Measurements from ENCODE around the gene INVS. TPM values are rescaled to one million over a fixed set of nuclear protein-coding genes. Genes with fewer than 3 reads are reported as not detected.

The INVS gene
- total and polyA plus RNA-seq, 4 donors: 4.1 to 33.3 (median 13.1) TPM

DNA sequence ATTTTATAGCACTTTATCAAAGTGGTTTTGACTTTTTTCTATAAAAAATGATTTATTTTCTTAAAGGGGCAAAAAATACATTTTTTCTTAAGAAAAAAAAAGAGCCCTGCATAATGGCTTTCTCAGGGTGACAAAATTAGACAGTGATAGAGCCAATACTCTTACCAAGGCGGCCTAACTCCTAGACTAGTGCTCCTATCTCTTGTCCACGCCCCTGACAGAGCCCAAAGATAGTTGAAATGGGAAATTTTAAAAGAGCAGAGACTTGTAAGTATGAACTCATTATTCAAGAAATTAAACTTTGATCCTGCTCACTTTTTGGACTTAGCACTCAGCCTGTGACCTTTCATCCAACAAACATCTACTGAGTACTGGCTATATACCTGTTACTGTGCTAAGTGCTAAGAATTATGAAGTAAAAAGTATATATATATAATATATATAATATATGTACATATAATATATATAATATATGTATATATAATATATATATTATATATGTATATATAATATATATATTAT is 1.2 kb downstream of the INVS start:
- Histone ChIP-seq H3K36me3 (ENCODE audit: control insufficient read depth in 1 of 2, insufficient read depth in 2 of 2, low read length in 1 of 2) (peaks cover 4 to 6% of the 10 kb centered on the region in 2 donors), H3K4me1 (ENCODE audit: control insufficient read depth in 1 of 2, insufficient read depth in 2 of 2, low read length in 2 of 2) (no peaks in the 10 kb centered on the region), H3K27me3 (ENCODE audit: control insufficient read depth in 1 of 2, insufficient read depth in 2 of 2, low read length in 1 of 2) (no peaks in the 10 kb centered on the region), H3K27ac (ENCODE audit: low read depth in 1 of 2, low read length in 2 of 2) (no peak overlapping the region), H3K9me3 (ENCODE audit: control insufficient read depth, low read length) (no peaks in the 10 kb centered on the region), H3K4me3 (ENCODE audit: low read length in 2 of 2) (peak overlapping the region in 1 of 2 donors; percentile 84)
- ATAC-seq (ENCODE audit: low FRiP score) (no peak), DNase-seq (no peak)
- 68 to 71% methylated on average over 2 of the region's 2 CpGs for WGBS, 2 donors
- intact Hi-C loops (cut with DNase I): no loop called here

DNA sequence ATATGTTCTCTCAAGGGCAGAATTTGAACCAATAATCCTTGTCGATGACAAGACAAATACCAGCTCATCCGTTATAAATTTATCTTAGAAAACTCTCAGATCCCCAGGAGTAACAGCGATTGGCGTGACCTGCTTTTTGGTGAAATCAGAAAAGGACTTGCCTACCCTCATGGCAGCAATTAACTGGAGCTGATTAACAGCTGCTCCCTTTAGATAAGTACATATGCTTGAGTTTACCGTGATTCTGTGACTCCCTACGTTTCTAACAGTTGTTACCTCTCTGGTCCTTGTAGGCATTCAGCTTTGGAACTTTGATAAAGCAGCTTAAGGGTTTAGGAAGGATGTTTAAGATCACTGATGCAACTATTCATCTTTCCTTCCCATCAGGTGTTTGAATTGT is 2.6 kb downstream of the INVS start:
- intact Hi-C loops (cut with DNase I): no loop called here
- no peak for ATAC-seq (ENCODE audit: low FRiP score)
- H3K36me3 ChIP-seq (ENCODE audit: control insufficient read depth in 1 of 2, insufficient read depth in 2 of 2, low read length in 1 of 2): peaks cover 6% of the 10 kb centered on the region in 2 donors
- no peak for DNase-seq
- no peaks in the 10 kb centered on the region for H3K9me3 ChIP-seq (ENCODE audit: control insufficient read depth, low read length)
- no peak overlapping the region for H3K4me3 ChIP-seq (ENCODE audit: low read length in 2 of 2)
- no peaks in the 10 kb centered on the region for H3K27me3 ChIP-seq (ENCODE audit: control insufficient read depth in 1 of 2, insufficient read depth in 2 of 2, low read length in 1 of 2)
- no peaks in the 10 kb centered on the region for H3K4me1 ChIP-seq (ENCODE audit: control insufficient read depth in 1 of 2, insufficient read depth in 2 of 2, low read length in 2 of 2)
- H3K27ac ChIP-seq (ENCODE audit: low read depth in 1 of 2, low read length in 2 of 2): no peak overlapping the region
- WGBS, 2 donors: 90% methylated on average over 6 of the region's 6 CpGs

GRCh38 chr9:100104314-100104713 is 5.3 kb downstream of the INVS start:
- Histone ChIP-seq H3K36me3 (ENCODE audit: control insufficient read depth in 1 of 2, insufficient read depth in 2 of 2, low read length in 1 of 2) (peaks cover 6 to 9% of the 10 kb centered on the region in 2 donors), H3K4me3 (ENCODE audit: low read length in 2 of 2) (no peak overlapping the region), H3K9me3 (ENCODE audit: control insufficient read depth, low read length) (no peaks in the 10 kb centered on the region), H3K27me3 (ENCODE audit: control insufficient read depth in 1 of 2, insufficient read depth in 2 of 2, low read length in 1 of 2) (no peaks in the 10 kb centered on the region), H3K4me1 (ENCODE audit: control insufficient read depth in 1 of 2, insufficient read depth in 2 of 2, low read length in 2 of 2) (no peaks in the 10 kb centered on the region), H3K27ac (ENCODE audit: low read depth in 1 of 2, low read length in 2 of 2) (no peak overlapping the region)
- intact Hi-C loops (cut with DNase I): no loop called here
- DNase-seq: no peak
- 86 to 88% methylated on average over 4 of the region's 4 CpGs for WGBS, 2 donors
- no peak for ATAC-seq (ENCODE audit: low FRiP score)

DNA sequence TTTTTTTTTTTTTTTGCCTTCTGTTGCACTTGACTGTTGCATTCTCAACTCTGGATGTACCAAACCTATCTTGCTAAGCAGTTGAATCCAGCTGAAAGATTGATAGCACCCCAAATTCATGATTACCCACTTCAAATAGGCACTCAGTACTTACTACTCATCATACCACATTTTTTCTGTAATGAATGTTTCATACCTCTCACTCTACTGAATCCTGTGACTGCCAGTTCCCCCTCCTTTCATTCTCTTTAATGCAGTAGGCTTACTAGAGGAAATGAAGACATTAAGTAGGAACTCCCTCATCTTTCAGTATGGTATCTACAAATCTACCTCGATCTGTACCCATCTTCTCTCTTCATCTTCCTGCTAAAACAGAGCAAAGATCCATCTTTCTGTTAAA is 6.8 kb downstream of the INVS start:
- 54 to 55% methylated on average over 1 of the region's 1 CpG for WGBS, 2 donors
- no peak for DNase-seq
- Histone ChIP-seq H3K4me3 (ENCODE audit: low read length in 2 of 2) (no peak overlapping the region), H3K27ac (ENCODE audit: low read depth in 1 of 2, low read length in 2 of 2) (no peak overlapping the region), H3K36me3 (ENCODE audit: control insufficient read depth in 1 of 2, insufficient read depth in 2 of 2, low read length in 1 of 2) (peaks cover 6 to 9% of the 10 kb centered on the region in 2 donors), H3K4me1 (ENCODE audit: control insufficient read depth in 1 of 2, insufficient read depth in 2 of 2, low read length in 2 of 2) (no peaks in the 10 kb centered on the region), H3K27me3 (ENCODE audit: control insufficient read depth in 1 of 2, insufficient read depth in 2 of 2, low read length in 1 of 2) (no peaks in the 10 kb centered on the region), H3K9me3 (ENCODE audit: control insufficient read depth, low read length) (no peaks in the 10 kb centered on the region)
- intact Hi-C loops (cut with DNase I): no loop called here
- ATAC-seq (ENCODE audit: low FRiP score): no peak

DNA sequence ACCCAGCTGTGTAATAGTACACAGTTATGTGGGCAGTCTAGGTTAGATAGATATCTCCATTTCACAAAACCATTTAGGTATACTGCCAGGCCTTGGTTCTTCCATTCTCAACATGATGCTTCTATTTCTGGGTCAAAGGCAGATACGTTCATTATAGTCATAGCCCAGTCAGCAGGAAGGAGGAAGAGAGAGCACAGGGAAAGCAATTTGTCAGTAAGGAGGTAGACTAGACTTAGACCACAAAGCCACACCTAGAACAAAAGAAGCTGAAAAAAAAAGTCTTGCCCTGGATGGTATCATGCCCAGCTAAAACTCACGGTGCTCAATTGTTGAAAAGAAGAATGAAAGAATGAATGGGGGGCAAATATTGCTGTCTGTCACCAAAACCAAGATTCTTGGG is 7.6 kb downstream of the INVS start:
- Histone ChIP-seq H3K27me3 (ENCODE audit: control insufficient read depth in 1 of 2, insufficient read depth in 2 of 2, low read length in 1 of 2) (no peaks in the 10 kb centered on the region), H3K9me3 (ENCODE audit: control insufficient read depth, low read length) (no peaks in the 10 kb centered on the region), H3K4me3 (ENCODE audit: low read length in 2 of 2) (no peak overlapping the region), H3K27ac (ENCODE audit: low read depth in 1 of 2, low read length in 2 of 2) (no peak overlapping the region), H3K36me3 (ENCODE audit: control insufficient read depth in 1 of 2, insufficient read depth in 2 of 2, low read length in 1 of 2) (peaks cover 6 to 9% of the 10 kb centered on the region in 2 donors), H3K4me1 (ENCODE audit: control insufficient read depth in 1 of 2, insufficient read depth in 2 of 2, low read length in 2 of 2) (no peaks in the 10 kb centered on the region)
- ATAC-seq (ENCODE audit: low FRiP score) (no peak), DNase-seq (no peak)
- intact Hi-C loops (cut with DNase I): no loop called here
- WGBS, 2 donors: 80 to 86% methylated on average over 2 of the region's 2 CpGs

DNA sequence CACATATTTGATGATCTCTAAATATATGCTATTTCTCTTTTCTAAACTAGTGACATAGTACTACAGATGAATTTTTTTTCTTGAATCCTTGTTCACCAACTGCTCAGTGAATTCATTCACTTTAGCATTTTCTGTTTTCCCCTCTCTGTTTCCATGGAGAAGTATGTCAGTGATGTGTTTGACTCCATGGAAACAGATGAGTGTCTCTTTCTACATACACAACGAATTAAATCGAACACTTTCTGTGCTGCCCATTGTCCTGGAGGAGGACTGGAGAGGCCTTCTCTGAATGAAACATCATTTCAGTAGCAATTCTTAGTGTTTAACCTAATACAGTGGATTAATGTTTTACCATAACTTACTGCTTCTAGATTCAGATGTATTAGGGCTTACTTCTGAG is 9.5 kb downstream of the INVS start:
- Histone ChIP-seq H3K4me1 (ENCODE audit: control insufficient read depth in 1 of 2, insufficient read depth in 2 of 2, low read length in 2 of 2) (no peaks in the 10 kb centered on the region), H3K4me3 (ENCODE audit: low read length in 2 of 2) (no peak overlapping the region), H3K9me3 (ENCODE audit: control insufficient read depth, low read length) (no peaks in the 10 kb centered on the region), H3K36me3 (ENCODE audit: control insufficient read depth in 1 of 2, insufficient read depth in 2 of 2, low read length in 1 of 2) (peaks cover 4 to 9% of the 10 kb centered on the region in 2 donors), H3K27ac (ENCODE audit: low read depth in 1 of 2, low read length in 2 of 2) (no peak overlapping the region), H3K27me3 (ENCODE audit: control insufficient read depth in 1 of 2, insufficient read depth in 2 of 2, low read length in 1 of 2) (no peaks in the 10 kb centered on the region)
- intact Hi-C loops (cut with DNase I): no loop called here
- ATAC-seq (ENCODE audit: low FRiP score) (no peak), DNase-seq (no peak)
- WGBS, 2 donors: 65 to 81% methylated on average over 2 of the region's 2 CpGs

GRCh38 chr9:100111235-100111634 is 12.2 kb downstream of the INVS start:
- WGBS, 2 donors: 7 to 11% methylated on average over 4 of the region's 4 CpGs
- H3K36me3 ChIP-seq (ENCODE audit: control insufficient read depth in 1 of 2, insufficient read depth in 2 of 2, low read length in 1 of 2): peaks cover 0 to 5% of the 10 kb centered on the region in 2 donors
- H3K4me1 ChIP-seq (ENCODE audit: control insufficient read depth in 1 of 2, insufficient read depth in 2 of 2, low read length in 2 of 2): no peaks in the 10 kb centered on the region
- no peaks in the 10 kb centered on the region for H3K9me3 ChIP-seq (ENCODE audit: control insufficient read depth, low read length)
- H3K4me3 ChIP-seq (ENCODE audit: low read length in 2 of 2): no peak overlapping the region
- ATAC-seq (ENCODE audit: low FRiP score) (peak; percentile 84), DNase-seq (peak; percentile 90 to 94)
- intact Hi-C loops (cut with DNase I): no loop called here
- H3K27me3 ChIP-seq (ENCODE audit: control insufficient read depth in 1 of 2, insufficient read depth in 2 of 2, low read length in 1 of 2): no peaks in the 10 kb centered on the region
- no peak overlapping the region for H3K27ac ChIP-seq (ENCODE audit: low read depth in 1 of 2, low read length in 2 of 2)

GRCh38 chr9:100112677-100113336 is 13.8 kb downstream of the INVS start:
- Histone ChIP-seq H3K36me3 (ENCODE audit: control insufficient read depth in 1 of 2, insufficient read depth in 2 of 2, low read length in 1 of 2) (no peaks in the 10 kb centered on the region), H3K27me3 (ENCODE audit: control insufficient read depth in 1 of 2, insufficient read depth in 2 of 2, low read length in 1 of 2) (no peaks in the 10 kb centered on the region), H3K4me1 (ENCODE audit: control insufficient read depth in 1 of 2, insufficient read depth in 2 of 2, low read length in 2 of 2) (no peaks in the 10 kb centered on the region), H3K4me3 (ENCODE audit: low read length in 2 of 2) (no peak overlapping the region), H3K27ac (ENCODE audit: low read depth in 1 of 2, low read length in 2 of 2) (no peak overlapping the region), H3K9me3 (ENCODE audit: control insufficient read depth, low read length) (no peaks in the 10 kb centered on the region)
- ATAC-seq (ENCODE audit: low FRiP score) (no peak), DNase-seq (no peak)
- WGBS, 2 donors: 95 to 98% methylated on average over 2 of the region's 2 CpGs
- intact Hi-C loops (cut with DNase I): no loop called here

DNA sequence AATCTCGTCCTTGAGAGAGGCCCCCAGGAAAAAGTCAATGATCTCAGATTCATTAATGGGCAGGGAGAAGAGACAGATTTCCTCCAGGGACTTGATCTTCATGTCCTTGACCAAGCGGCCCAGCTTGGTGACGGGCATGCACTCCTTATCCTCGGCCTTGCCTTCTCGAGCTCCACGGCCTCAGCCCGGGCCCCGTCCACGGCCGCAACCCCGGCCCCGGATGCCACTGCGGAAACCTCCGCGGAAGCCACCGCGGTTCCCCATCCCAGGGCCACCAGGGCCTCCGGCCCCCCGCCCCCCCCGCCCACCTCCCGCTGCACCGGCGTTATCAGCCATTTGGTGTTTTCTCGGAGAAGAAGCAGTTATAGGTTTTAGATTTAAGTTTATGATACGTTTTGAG is 18.3 kb downstream of the INVS start:
- H3K27ac ChIP-seq (ENCODE audit: low read depth in 1 of 2, low read length in 2 of 2): no peak overlapping the region
- no peak overlapping the region for H3K4me3 ChIP-seq (ENCODE audit: low read length in 2 of 2)
- H3K27me3 ChIP-seq (ENCODE audit: control insufficient read depth in 1 of 2, insufficient read depth in 2 of 2, low read length in 1 of 2): no peaks in the 10 kb centered on the region
- 95 to 97% methylated on average over 25 of the region's 25 CpGs for WGBS, 2 donors
- no peaks in the 10 kb centered on the region for H3K9me3 ChIP-seq (ENCODE audit: control insufficient read depth, low read length)
- intact Hi-C loops (cut with DNase I): no loop called here
- peaks cover 0 to 3% of the 10 kb centered on the region in 2 donors for H3K36me3 ChIP-seq (ENCODE audit: control insufficient read depth in 1 of 2, insufficient read depth in 2 of 2, low read length in 1 of 2)
- H3K4me1 ChIP-seq (ENCODE audit: control insufficient read depth in 1 of 2, insufficient read depth in 2 of 2, low read length in 2 of 2): no peaks in the 10 kb centered on the region
- DNase-seq: no peak
- ATAC-seq (ENCODE audit: low FRiP score): no peak

Data from aorta (tissue), 5 donors.